ENCODE data around the gene CLEC18C.
"Not testable (repeated sequence)": the region's sequence is repeated elsewhere in the genome, so short reads cannot be mapped to it uniquely, and the experiment has no call there.

The CLEC18C gene

GRCh38 chr16:70222574-70222973 is 49.0 kb downstream of the CLEC18C start:
- not testable (repeated sequence) for DNase-seq

- not testable (repeated sequence) for DNase-seq
Observed at GRCh38 chr16:70223216-70223615, 49.6 kb downstream of the CLEC18C start.

- DNase-seq: not testable (repeated sequence)
Observed at GRCh38 chr16:70223971-70224513, 50.5 kb downstream of the CLEC18C start.

GRCh38 chr16:70224645-70225044 is 51.1 kb downstream of the CLEC18C start:
- DNase-seq: not testable (repeated sequence)

- DNase-seq: not testable (repeated sequence)
Observed at GRCh38 chr16:70225430-70225829, 51.8 kb downstream of the CLEC18C start.

- not testable (repeated sequence) for DNase-seq
Observed at GRCh38 chr16:70226024-70226423, 52.4 kb downstream of the CLEC18C start.

GRCh38 chr16:70231831-70232230 is 58.2 kb downstream of the CLEC18C start:
- DNase-seq: not testable (repeated sequence)
